Mesangial cell (primary cell): Measurements from ENCODE around the gene FHIP1B. TPM values are rescaled to one million over a fixed set of nuclear protein-coding genes. Genes with fewer than 3 reads are reported as not detected.

ENCODE experiments used
- total RNA-seq: library from RNA; depleted of rRNA; stranded (reverse); fragments of >200 nt; gene quantifications from 2 replicates; pipeline ENCODE4 v1.2.3, GENCODE V29; 2015

Gene FHIP1B
- total RNA-seq = 11.6 and 18.6 TPM in 2 replicates

DNA sequence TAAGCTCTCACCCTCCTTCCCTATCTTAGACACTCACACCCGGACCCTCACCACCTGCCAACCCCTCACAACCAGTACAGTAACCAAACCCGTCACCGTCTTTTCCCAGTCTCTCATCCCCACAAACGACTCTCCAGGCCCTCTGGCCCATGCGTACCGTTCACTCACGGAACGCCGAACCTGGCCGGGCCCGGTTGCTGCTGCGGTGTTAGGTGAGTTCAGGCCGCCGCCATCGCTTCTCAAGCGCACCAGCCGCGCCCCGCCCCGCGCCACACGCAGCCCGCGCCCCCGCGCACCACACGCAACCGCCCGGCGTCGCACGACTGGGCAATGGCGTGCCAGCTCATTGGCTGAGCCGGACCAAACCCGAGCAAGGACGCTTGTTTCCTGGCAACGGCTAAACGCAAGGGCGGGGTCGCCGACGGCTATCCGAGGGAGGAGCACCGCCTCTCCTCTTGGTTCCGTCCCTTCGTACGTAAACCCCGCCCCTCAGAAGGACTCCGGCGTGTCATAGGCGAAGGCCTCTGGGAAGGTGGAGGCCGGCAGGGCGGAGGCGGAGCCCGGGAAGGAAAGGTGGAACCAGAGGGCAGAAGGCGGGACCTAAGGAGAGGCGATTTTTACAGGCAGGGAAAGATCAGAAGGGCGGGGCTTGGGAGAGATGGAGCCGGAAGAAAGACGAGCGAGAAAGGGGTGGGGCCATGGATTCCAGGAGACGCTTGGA is at the start of gene FHIP1B:
FHIP1B (minus strand) TSS at position 250 of the 721 bp plus-strand sequence. CDS start 10,120 bp downstream, outside the sequence.

DNA sequence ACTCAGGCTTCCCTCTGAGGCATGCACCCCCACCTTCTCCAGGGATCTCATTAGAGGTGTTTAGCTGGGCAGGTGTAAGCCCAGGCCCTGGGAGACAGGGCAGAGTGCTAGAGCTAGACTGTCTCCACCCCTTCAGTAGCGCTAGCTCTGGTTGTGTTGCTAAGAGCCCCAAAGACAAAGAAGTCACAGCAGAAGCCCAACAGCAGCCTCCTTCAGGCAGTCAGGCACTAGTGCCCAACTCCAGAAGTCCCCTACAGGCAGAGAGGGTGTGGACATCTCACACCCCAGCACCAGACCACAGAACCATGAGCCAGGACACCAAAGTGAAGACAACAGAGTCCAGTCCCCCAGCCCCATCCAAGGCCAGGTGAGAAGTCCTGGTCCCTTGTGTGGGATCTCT is 4.5 kb upstream of the FHIP1B start, which contains the start of gene CNGA4:
CNGA4 (plus strand) TSS at position 188 of the 400 bp plus-strand sequence; CDS start at position 306, 118 bp downstream.

GRCh38 chr11:6205366-6205765 is 29.1 kb downstream of the FHIP1B start, which contains the start of gene C11orf42:
C11orf42 (plus strand) TSS chr11:6205557; CDS start chr11:6205616, 59 bp downstream.

DNA sequence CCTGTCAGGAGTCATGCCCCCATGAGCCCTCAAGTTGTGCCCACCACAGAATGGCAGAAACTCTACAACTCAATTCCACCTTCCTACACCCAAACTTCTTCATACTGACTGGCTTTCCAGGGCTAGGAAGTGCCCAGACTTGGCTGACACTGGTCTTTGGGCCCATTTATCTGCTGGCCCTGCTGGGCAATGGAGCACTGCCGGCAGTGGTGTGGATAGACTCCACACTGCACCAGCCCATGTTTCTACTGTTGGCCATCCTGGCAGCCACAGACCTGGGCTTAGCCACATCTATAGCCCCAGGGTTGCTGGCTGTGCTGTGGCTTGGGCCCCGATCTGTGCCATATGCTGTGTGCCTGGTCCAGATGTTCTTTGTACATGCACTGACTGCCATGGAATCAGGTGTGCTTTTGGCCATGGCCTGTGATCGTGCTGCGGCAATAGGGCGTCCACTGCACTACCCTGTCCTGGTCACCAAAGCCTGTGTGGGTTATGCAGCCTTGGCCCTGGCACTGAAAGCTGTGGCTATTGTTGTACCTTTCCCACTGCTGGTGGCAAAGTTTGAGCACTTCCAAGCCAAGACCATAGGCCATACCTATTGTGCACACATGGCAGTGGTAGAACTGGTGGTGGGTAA is 35.1 kb downstream of the FHIP1B start, which contains the start of gene OR52W1:
OR52W1 (plus strand) TSS at position 51 of the 637 bp plus-strand sequence; CDS start at position 51, 0 bp downstream.

DNA sequence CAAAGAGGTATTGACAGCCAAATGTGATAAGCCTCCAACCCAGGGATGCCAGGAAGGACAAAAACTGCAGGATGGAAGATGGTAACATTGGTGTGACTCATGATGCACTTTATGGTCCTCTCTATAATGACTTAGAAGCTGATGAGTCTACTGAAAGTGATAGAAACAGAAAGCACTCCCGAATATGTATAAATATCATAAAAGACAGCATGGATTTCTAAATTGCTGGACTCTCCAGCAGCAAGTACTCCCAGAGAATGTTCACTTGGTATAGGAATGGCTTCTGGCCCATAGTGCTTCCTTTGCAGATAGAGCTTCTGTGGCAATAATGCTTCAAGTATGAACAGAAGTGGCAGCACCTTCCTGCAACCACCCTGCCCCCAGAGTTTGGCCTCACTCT is 64.2 kb downstream of the FHIP1B start, which contains the start of gene OR52B2:
OR52B2 (minus strand) TSS at position 101 of the 400 bp plus-strand sequence; CDS start at position 101, 0 bp downstream.

Other genes with a start within 250 kb of the FHIP1B start
- not detected in 2 replicates for gene OR52L1, start 247.7 kb downstream of the FHIP1B start, total RNA-seq
- not detected in 2 replicates for gene OR56A4, start 227.7 kb downstream of the FHIP1B start, total RNA-seq
- not detected in 2 replicates for gene OR56A1, start 203.9 kb downstream of the FHIP1B start, total RNA-seq
- not detected in 2 replicates for gene OR56B4, start 127.0 kb downstream of the FHIP1B start, total RNA-seq
- not detected in 2 replicates for gene OR52B2, start 64.3 kb downstream of the FHIP1B start, total RNA-seq
- gene OR52W1, start 35.4 kb downstream of the FHIP1B start, total RNA-seq = not detected in 2 replicates
- gene C11orf42, start 29.1 kb downstream of the FHIP1B start, total RNA-seq = not detected in 2 replicates
- gene CNGA4, start 4.5 kb upstream of the FHIP1B start, total RNA-seq = under 0.01 TPM in 1 of 2 replicates, not detected in the other
- gene CCKBR, start 25.2 kb upstream of the FHIP1B start, total RNA-seq = 0.25 TPM in 1 of 2 replicates, not detected in the other
- gene CAVIN3, start 85.9 kb upstream of the FHIP1B start, total RNA-seq = 161 and 319 TPM in 2 replicates
- gene SMPD1, start 155.8 kb upstream of the FHIP1B start, total RNA-seq = 38.3 and 91.0 TPM in 2 replicates
- gene APBB1, start 184.5 kb upstream of the FHIP1B start, total RNA-seq = 35.7 and 57.2 TPM in 2 replicates
- gene HPX, start 206.4 kb upstream of the FHIP1B start, total RNA-seq = 0.38 and 0.65 TPM in 2 replicates
- 13.0 and 16.6 TPM in 2 replicates for gene TRIM3, start 239.3 kb upstream of the FHIP1B start, total RNA-seq
- gene ARFIP2, start 246.7 kb upstream of the FHIP1B start, total RNA-seq = 53.0 TPM in 2 replicates
- gene TIMM10B, start 246.9 kb upstream of the FHIP1B start, total RNA-seq = 26.2 and 42.4 TPM in 2 replicates